NCI-H187 treated with DMSO at 0.1 percent for 48 hours (cell line): Measurements from ENCODE around the gene NCF2.
A peak's percentile ranks its signal among the peaks of the same experiment; 100 is the strongest.

Source experiments
- DNase-seq: peaks from one replicate; lab custom pipeline; 2025; lab: John Stamatoyannopoulos, UW

NCF2 gene

GRCh38 chr1:183552441-183552840 is 37.8 kb downstream of the NCF2 start:
- no peak for DNase-seq

GRCh38 chr1:183551924-183552323 is 38.3 kb downstream of the NCF2 start:
- no peak for DNase-seq

- DNase-seq = no peak
These were observed 39.3 kb downstream of the NCF2 start for GRCh38 chr1:183550915-183551314.

GRCh38 chr1:183548116-183548515 is 42.1 kb downstream of the NCF2 start:
- DNase-seq = peak; percentile 91

DNA sequence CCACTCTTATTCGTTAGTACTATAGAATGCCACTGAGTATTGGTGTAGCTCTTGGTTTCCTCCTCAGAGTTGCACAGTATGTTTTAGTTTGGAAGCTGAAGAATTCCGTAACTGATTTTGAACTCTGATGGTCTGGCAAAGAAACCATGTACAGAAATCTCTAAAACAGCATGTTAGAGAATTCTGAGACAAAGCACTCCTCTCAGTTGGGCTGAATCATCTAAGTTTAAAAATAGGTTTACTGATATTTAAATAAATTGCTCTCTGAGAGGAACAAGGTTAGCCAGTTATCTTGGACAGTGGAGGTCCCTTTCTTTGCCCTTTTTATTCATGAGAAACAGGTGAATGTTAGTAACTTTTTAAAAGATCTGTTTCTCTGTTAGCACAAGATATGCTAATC is 43.8 kb downstream of the NCF2 start:
- DNase-seq = no peak

DNA sequence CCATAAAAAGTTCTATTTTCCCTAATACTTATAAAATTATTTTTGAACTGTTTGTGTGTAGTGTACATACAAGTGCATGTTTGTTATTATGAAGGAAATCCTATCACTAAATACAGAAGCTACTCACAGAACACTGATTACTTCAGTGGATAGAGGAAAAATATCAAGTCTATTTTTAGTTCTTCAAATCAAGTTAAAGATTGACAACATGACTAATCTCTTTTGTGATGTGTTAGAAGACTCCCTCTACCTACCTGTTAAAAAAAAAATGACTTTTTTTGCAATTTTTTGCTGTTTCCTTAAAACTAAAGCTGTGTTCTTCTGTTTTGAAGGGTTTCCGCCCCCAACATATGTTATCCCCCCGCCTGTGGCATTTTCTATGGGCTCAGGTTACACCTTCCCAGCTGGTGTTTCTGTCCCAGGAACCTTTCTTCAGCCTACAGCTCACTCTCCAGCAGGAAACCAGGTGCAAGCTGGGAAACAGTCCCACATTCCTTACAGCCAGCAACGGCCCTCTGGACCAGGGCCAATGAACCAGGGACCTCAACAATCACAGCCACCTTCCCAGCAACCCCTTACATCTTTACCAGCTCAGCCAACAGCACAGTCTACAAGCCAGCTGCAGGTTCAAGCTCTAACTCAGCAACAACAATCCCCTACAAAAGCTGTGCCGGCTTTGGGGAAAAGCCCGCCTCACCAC is 45.5 kb downstream of the NCF2 start:
- DNase-seq = no peak

GRCh38 chr1:183543619-183544204 is 46.5 kb downstream of the NCF2 start:
- DNase-seq = no peak

DNA sequence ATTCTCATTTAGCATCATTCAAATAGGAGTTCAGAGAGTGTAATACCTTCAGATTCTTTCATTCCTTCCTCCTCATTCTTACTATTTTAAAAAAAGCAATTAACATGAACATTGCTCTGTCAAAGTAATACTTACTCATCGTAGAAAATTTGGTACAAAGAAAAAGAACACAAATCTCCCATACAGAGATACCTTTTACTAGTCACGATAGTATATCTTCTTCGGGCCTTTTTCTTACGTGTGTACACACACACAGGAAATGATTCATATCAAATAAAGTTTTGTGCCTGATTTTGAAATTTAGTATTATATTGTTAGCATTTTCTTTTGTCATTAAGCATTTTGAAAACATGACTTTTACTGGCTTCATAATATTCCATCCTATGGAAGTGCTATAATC is 52.9 kb downstream of the NCF2 start:
- DNase-seq = no peak

GRCh38 chr1:183533617-183534174 is 56.6 kb downstream of the NCF2 start:
- no peak for DNase-seq

- DNase-seq = no peak
These were observed 61.7 kb downstream of the NCF2 start for GRCh38 chr1:183528577-183528976.

GRCh38 chr1:183522104-183522503 is 68.2 kb downstream of the NCF2 start:
- no peak for DNase-seq

DNA sequence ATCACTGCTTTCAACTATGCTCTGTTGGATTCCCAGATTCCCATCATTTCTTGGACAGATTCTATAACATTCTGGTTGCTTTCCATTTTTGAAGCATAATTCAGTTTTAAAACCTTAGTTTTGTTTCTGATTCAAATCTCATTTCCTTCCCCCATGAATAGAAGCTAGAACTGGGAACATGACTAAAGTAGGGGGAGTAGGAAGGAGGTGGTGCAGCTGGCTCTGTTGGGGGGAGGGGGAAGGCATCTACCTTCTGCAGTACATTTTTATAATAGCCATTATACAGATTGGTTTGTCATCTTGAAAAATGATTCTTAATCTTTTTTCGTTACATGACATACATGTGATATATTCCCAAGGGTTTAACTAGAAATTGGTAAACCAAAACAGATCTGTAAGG is 69.9 kb downstream of the NCF2 start:
- DNase-seq = no peak

GRCh38 chr1:183517401-183517800 is 72.9 kb downstream of the NCF2 start:
- no peak for DNase-seq

DNA sequence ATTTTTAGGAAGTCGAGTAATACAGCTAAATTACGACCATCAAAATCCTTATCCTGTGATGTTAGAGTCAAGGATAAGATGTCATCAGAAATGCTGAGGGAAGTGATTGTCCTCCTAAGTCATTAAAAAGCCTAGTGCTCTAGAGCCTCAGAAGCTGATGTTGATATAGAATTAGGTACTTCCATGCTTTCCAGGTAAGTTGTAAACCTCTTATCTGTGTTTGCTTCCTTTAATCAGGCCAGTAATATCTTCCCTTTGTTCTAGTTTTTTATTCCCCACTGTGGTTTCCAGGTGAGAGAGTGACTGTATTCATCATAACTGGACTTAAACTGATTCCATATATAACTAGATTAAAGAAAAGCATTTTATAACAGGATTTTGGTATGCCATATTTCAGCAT is 73.5 kb downstream of the NCF2 start:
- no peak for DNase-seq

- DNase-seq = no peak
These were observed 75.1 kb downstream of the NCF2 start for GRCh38 chr1:183515002-183515689.

DNA sequence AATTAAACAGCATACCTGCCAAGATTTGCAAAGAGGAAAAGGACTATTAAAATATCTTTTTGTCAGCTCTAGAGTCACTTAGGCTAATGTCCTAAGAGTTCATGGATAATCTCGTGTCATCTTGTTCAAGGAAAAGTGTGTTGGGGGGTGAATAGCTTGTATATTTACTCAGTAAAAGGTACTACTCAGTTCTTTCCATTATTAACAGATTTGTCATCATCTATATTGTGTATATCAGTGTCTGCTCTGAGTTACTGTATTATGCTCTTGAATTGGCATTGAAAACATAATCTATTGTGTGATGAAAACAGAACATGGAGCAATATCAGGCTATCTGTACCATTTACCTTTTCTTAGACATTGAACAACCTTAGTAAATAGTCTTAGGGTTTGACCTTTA is 76.0 kb downstream of the NCF2 start:
- no peak for DNase-seq

GRCh38 chr1:183512450-183512849 is 77.8 kb downstream of the NCF2 start:
- no peak for DNase-seq

DNA sequence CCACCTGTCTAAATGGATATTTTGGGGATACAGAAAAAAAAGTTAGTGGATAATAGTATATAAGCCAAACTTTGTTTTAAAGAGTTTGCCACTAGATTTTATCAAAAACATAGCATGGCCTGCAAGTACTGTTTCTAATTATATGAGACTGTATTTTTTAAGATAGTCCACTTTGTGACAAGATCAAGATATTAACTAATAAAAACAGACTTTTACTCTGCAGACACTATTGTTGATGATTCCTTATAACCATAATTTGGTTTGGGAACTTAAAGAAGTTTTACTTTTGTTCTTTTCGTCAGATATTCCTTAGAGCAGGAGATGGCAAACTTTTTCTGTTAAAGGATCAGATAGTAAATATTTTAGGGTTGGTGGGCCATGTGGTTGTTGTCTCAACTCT is 81.6 kb downstream of the NCF2 start:
- no peak for DNase-seq

DNA sequence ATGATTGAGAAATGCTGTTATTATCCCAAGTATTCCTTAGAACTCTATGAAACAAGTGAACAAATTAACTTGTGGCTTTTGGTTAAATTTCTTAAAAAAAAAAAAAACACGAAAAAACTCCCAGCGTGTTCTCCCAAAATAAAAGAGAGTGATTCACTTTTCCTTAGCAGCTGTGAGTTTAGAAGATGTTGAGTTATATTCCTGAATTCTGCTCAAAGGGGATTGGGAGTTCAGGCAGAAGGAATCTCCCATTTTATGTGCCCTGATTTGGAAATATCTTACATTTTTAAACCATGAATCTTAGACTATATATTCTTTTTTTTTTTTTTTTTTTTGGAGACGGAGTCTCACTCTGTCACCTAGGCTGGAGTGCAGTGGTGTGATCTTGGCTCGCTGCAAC is 83.7 kb downstream of the NCF2 start:
- no peak for DNase-seq
